ENCODE data around the gene FBN2.

The FBN2 gene

GRCh38 chr5:128527077-128527476, 11.0 kb downstream of the FBN2 start:
- TF ChIP-seq ARNTL (CRISPR knock-in tag; IDR thresholded peaks at IDR 0.05; ENCODE audit: borderline replicate concordance, low read depth) (no peak), POU6F1 (CRISPR knock-in tag; IDR thresholded peaks at IDR 0.05; ENCODE audit: borderline replicate concordance, low read depth) (no peak), ESRRG (CRISPR knock-in tag; IDR thresholded peaks at IDR 0.05) (no peak), PATZ1 (CRISPR knock-in tag; IDR thresholded peaks at IDR 0.05; ENCODE audit: borderline replicate concordance) (no peak)
- no peak for ATAC-seq

GRCh38 chr5:128522336-128522735, 15.7 kb downstream of the FBN2 start:
- TF ChIP-seq CREB5 (CRISPR knock-in tag; IDR thresholded peaks at IDR 0.05; ENCODE audit: low read depth) (no peak), BACH2 (CRISPR knock-in tag; IDR thresholded peaks at IDR 0.05; ENCODE audit: borderline replicate concordance) (no peak)
- no peak for ATAC-seq

GRCh38 chr5:128519827-128520226, 18.2 kb downstream of the FBN2 start:
- no peak for ATAC-seq

GRCh38 chr5:128516978-128517377, 21.1 kb downstream of the FBN2 start:
- ATAC-seq = no peak
- TF ChIP-seq ARNTL (CRISPR knock-in tag; IDR thresholded peaks at IDR 0.05; ENCODE audit: borderline replicate concordance, low read depth) (no peak), TSHZ2 (CRISPR knock-in tag; IDR thresholded peaks at IDR 0.05) (no peak), ZNF70 (CRISPR knock-in tag; IDR thresholded peaks at IDR 0.05) (no peak), OSR1 (CRISPR knock-in tag; IDR thresholded peaks at IDR 0.05) (no peak), ZNF565 (CRISPR knock-in tag; conservative IDR thresholded peaks at IDR 0.05; ENCODE audit: low read depth) (no peak), ZC3H10 (CRISPR knock-in tag; IDR thresholded peaks at IDR 0.05) (no peak), ZNF8 (CRISPR knock-in tag; IDR thresholded peaks at IDR 0.05) (no peak), PATZ1 (CRISPR knock-in tag; IDR thresholded peaks at IDR 0.05; ENCODE audit: borderline replicate concordance) (no peak), ZFP30 (CRISPR knock-in tag; IDR thresholded peaks at IDR 0.05) (no peak)

More at GRCh38 chr5:128519827-128520226, 18.2 kb downstream of the FBN2 start:
- TF ChIP-seq ZFP30 (CRISPR knock-in tag; IDR thresholded peaks at IDR 0.05) (no peak), RARB (CRISPR knock-in tag; IDR thresholded peaks at IDR 0.05) (no peak), ARNTL (CRISPR knock-in tag; IDR thresholded peaks at IDR 0.05; ENCODE audit: borderline replicate concordance, low read depth) (no peak), CSDC2 (CRISPR knock-in tag; IDR thresholded peaks at IDR 0.05) (no peak), POU6F1 (CRISPR knock-in tag; IDR thresholded peaks at IDR 0.05; ENCODE audit: borderline replicate concordance, low read depth) (no peak), TSHZ2 (CRISPR knock-in tag; IDR thresholded peaks at IDR 0.05) (no peak), PPARA (CRISPR knock-in tag; IDR thresholded peaks at IDR 0.05; ENCODE audit: borderline replicate concordance) (no peak), ZFP3 (CRISPR knock-in tag; IDR thresholded peaks at IDR 0.05) (no peak)

Data from SK-N-SH treated with all-trans-retinoic acid at 6 μM for 48 hours (cell line).